Body of pancreas (tissue), 4 donors: Measurements from ENCODE around the gene GPT2.
"Not testable (repeated sequence)": the region's sequence is repeated elsewhere in the genome, so short reads cannot be mapped to it uniquely, and the experiment has no call there.

ENCODE experiments used
- CTCF ChIP-seq, 7 experiments: fragments of 450-650 bp in 4 of 7; fragments of 200-600 bp in 3 of 7; sonication (generic) in 3 of 7; IDR thresholded peaks; one replicate each; pipeline ENCODE4 v1.5.1; 2016 to 2019; ENCODE audit warnings: antibody characterized with exemption in 7 of 7
- POLR2A ChIP-seq, 3 donors: fragments of 450-650 bp; IDR thresholded peaks; one replicate each; pipeline ENCODE4 v1.6.1; 2016; ENCODE audit warnings: antibody characterized with exemption in 3 of 3, mild to moderate bottlenecking in 2 of 3

GRCh38 chr16:46868891-46869290, 15.3 kb upstream of the GPT2 start:
- TF ChIP-seq CTCF, POLR2A (IDR thresholded peaks at IDR 0.05): not testable (repeated sequence)
